Ramos (cell line): ENCODE data around the gene PTPRM.
"Not testable (repeated sequence)": the region's sequence is repeated elsewhere in the genome, so short reads cannot be mapped to it uniquely, and the experiment has no call there.

ENCODE experiments used
- in situ Hi-C: fragments of 300-500 bp; cut with MboI; formaldehyde crosslinking; loops from one replicate; pipeline ENCODE4 v1.14.3; 2022; ENCODE audit warnings: low sequenced_read_pairs; ENCODE audit not compliant: unreplicated experiment

The PTPRM gene

DNA sequence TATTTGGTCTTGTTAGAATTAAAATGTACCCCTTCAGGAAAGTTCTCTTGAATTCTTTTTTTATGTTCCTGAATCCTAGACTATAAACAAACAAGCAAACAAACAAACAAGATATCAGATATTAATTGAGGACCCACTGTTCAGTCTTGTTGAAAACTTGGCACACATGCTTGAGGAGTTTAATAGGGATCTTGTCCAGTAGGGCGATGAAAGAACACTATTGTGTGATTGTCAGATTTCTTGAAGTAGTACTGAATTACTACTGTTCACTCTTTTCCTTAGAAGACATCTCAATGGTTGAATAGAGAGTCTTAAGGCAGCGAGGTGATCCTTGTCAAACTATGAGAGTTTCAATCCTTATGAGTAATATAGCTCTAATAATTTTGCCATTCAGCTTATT lies 130.2 kb downstream of the PTPRM start:
- in situ Hi-C loops: no loop called here

DNA sequence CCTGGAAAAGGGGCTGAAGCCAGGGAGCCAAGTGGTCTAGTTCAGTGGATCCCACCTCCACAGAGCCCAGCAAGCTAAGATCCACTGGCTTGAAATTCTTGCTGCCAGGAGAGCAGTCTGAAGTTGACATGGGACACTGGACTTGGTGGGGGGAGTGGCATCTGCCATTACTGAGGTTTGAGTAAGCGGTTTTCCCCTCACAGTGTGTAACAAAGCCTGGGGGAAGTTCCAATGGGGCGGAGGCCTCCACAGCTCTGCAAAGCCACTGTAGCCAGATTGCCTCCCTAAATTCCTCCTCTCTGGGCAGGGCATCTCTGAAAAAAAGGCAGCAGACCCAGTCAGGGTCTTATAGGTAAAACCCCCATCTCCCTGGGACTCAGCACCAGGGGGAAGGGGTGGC lies 144.4 kb downstream of the PTPRM start:
- in situ Hi-C loops: no loop called here

DNA sequence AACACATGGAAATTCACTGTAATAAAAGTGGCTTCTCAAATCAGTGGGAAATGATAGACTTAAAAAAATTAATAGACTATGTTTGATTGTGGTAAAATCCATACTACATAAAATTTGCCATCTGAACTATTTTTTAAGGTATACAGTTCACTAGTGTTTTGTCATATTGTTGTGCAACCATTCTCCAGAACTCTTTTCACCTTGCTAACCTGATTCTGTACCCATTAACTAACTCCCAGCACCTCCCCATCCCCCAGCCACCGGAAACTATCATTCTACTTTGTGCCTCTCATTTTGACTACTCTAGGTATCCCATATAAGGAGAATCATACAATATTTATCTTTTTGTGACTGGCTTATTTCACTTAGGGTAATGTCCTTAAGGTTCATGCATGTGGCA lies 153.3 kb downstream of the PTPRM start:
- in situ Hi-C loops: no loop called here

DNA sequence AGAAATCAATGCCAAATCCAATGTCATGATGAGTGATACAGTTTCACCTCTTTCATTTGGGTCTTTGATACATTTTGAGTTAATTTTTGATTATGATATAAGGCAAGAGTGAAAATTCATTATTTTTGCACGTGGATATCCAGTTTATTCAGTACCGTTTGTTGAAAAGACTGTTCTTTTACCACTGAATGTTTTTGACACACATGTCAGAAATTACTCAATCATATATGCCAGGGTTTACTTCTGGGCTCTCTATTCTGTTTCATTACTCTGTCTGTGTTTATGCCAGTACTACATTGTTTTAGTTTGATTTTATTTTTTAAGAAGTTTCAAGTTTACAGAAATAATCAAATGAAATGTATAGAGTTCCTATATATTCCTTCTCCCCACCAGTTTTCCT lies 154.4 kb downstream of the PTPRM start:
- in situ Hi-C loops: no loop called here

DNA sequence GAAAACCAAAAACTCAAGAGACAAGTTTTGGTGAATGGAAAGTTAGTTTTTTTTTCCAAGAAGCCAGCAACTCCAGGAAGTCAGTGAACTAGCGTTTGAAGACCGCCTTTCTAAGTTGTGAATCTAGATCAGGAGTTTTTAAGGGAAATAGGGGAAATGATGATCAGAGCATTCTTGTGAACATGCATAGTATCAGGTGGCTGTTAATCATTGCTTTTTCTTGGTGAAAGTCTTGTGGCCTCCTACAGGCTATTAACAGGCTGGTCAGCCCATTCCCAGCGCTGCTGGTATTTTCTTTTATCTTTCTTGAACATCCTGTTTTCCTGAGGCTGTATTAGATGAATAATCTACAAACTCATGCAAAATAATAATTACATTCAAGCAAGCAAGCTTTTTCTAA lies 155.8 kb downstream of the PTPRM start:
- in situ Hi-C loops: no loop called here

DNA sequence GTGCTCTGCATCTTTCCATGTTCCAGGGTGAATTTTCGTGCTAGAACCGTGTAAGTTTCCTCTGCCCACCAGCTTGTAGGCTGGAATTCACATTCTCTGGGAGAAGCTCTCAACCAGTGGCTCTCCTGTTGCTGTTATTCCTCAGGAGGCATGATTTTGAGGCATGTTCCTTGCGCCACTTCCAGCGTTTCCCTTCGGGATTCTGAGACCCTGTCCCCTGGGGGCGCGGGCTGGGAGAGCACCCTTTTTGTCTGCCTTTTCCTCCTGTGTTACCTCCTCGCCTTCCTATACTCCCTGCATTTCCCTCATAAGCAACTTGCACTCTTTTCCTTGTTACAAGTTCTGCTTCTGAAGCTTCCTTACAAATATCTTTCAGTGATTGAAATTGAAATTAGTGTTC lies 156.4 kb downstream of the PTPRM start:
- in situ Hi-C loops: no loop called here

DNA sequence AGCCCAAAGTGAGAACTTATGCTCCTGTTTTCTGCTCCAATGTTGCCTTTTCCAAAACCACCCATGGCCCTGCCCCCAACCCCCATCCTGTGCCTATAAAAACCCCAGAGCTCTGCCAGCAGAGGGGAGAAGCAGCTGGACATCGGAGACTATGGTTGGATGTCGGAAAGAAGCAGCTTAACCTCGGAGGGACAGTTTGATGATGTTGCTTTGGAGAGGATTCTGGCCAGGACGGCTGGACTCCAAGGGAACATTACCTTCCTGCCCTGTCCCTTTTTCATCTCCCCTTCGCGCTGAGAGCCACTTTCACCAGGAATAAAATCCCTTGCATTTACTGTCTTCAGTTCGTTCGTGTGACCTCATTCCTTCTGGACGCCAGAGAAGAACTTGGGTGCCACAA lies 158.4 kb downstream of the PTPRM start:
- in situ Hi-C loops: no loop called here

DNA sequence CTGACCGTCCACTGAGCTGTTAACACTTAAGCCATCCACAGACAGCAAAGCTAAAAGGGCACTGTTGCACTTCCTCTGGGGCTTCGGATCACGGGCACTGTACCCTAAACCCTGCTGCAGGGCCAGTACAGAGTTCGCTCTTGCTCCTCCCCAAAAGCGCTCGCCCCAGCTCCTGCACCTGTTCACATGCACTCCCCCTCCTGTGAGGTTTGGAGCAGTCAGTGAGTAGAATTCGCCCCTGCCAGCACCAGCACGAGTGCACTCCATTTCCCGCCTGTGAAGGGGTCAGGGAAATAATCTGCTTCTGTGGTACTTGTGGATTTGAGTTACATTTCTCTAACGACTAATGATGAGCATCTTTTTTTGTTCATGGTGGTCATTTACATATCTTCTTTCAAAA lies 158.8 kb downstream of the PTPRM start:
- in situ Hi-C loops: no loop called here

DNA sequence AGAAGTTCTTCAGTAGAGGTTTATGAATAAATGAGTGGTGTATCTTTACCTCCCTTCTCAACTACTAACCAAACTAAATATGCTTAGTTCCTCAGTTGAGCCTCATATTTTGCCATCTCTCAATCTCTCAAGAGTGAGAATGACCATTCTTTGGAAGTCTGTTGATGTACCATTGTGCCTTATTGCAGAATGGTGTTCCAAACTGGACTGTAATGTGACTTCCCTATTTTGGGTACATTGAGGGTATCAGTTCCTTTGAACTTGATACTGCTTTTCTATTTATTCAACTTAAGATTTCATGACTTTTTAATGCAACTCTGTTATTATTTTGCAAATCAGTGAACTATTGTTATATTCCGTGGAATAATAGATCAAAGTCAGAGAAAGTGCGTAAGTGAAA lies 159.4 kb downstream of the PTPRM start:
- in situ Hi-C loops: no loop called here

DNA sequence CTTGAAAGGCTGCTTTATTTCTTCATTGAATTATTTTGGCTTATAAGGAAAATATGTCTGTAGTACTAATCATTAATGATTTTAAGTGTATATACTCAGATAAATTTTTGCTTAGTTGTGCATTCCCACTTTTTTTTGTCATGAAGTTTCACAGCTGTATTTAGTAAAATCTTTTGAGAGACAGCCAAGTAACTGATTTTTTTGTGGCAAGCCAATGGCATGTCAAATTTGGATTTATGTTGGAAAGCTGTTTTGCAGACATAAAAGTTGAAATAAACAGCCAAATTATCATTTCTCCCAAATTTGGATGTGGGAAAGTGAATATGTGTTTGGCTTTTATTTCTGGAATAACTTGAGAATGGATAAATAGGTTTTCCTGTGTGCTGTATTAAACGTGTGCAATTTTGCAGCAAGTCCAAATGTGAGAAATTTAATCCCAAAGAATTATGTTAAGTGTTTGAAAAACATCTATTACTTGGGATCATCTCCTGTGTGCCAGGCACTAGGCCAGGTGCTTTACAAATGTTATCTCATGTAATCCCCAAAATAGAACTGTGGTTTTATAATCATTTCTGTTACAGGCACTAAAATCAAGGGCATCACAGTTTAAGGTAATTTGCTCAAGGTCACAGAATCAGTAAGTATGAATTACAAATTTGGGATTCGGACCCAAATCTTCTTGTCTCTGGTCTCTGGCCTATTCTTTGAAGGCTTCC lies 160.4 kb downstream of the PTPRM start:
- in situ Hi-C loops: no loop called here

DNA sequence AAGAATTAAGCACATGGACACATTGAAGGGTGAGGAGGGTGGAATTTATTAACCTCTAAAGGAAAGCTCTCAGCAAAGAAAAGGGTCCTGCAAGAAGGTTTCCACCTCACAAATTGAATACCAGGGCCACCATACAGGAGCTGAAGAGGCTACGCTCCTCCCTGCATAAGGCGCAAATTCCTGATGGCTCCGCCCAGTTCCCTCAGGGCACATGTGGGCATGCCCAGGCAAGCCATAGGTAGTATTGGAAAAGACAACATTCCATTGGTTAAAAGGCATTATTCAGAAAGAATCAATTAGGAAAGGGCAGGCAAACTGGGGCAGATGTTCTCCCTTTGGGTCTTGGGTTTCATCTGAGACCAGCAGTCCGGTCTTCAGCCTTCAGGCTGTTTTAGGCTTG lies 161.2 kb downstream of the PTPRM start:
- in situ Hi-C loops: no loop called here

DNA sequence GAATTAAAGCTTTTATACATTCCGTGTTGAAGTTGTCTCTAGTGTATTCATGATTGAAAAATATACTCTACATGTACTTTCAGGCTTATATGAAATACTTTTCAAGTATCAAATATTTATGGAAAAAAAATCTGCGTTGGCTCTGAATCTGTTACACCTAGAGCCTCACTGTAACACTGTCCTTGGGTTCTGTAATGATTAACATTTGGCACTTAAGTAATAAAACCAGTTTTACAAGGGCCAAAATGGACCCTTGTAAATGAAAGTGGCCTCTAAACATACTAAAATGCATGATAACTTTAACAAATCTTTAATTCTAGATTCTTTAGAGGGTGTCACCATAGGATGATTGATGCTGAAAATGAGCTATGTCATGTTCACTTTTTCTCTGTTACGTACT lies 162.8 kb downstream of the PTPRM start:
- in situ Hi-C loops: no loop called here

DNA sequence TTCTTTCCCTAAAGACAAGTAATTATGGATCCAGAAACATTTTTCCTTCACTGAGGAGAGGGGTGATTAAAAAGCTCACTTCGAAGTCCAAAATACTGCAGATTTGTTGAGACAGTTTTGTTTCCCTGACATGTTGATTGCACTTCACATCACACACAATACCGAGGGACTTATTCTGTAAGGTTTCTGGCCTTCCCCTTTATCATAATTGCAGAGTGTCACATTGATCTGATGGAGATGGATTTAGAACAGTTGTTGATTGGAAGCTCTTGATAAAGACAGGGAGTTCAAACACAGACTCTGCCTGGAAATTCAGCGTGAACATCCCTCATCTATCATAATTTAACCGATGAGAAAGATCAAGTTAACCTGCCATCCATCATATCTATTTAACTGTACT lies 163.6 kb downstream of the PTPRM start:
- in situ Hi-C loops: no loop called here

DNA sequence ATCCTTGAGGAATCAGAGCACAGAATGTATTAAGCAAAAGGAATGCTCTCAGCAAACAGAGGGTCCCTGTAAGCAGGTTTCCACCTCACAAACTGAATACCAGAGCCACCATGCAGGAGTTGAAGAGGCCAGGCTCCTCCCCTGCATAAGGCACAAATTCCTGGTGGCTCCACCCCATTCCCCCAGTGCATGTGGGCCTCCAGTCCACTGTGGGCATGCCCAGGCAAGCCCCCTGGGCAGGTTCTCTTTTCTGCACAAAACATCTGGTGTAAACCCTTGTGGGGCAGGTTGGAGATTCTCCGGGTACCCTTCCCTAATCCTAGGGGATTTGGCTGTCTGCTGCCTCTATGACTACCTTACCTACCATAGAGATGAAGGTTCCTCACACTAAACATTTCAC lies 166.5 kb downstream of the PTPRM start:
- in situ Hi-C loops: no loop called here

DNA sequence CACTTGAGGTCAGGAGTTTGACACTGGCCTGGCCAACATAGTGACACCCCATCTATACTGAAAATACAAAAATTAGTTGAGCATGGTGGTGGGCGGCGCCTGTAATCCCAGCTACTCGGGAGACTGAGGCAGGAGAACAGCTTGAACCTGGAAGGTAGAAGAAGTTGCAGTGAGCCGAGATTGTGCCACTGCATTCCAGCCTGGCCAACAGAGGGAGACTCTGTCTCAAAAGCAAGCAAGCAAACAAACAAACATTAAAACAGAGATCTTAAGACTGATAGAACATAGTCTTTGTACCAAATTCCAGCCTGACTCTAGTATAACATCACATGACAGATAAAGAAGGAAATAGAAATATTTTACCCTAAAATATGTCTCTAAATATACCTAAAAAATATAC lies 168.1 kb downstream of the PTPRM start:
- in situ Hi-C loops: no loop called here

DNA sequence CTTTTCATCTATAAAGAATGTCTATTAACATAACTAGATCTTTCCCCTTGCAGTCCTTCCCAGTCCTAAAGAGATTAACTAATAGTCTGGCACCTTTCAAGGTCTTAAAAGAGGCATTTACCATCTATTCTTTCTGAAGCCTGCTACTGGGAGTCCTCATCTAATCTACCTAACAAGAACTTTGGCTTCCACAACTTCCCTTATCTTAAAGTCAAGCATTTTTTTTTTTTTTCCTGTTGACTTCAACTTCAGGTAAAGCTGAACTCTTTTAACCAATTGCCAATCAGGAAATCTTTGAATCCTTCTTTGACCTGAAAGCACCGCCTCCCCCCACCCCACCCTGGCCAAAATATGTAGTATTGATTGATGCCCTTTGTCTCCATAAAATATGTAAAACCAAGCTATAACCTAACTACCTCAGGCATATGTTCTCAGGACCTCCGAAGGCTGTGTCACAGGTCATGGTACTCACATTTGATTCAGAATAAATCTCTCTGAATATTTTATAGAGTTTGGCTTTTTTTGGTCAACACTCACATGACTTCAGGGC lies 168.6 kb downstream of the PTPRM start:
- in situ Hi-C loops: no loop called here

DNA sequence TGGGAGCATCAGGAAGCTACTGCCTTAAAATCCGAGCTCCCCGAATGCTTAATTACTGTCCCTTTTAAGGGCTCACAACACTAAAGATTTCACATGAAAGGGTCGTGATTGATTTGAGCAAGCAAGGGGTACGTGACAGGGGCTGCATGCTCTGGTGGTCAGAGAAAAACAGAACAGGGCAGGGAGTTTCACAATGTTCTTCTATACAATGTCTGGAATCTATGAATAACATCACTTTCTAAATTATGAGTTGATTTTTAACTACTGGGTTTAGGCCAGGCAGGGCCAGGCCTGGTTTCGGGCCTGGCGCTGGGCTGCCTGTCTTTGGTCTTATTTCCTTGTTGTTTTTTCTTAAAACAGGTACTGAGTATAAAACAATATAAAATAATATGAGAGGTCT lies 169.4 kb downstream of the PTPRM start:
- in situ Hi-C loops: not testable (repeated sequence)

DNA sequence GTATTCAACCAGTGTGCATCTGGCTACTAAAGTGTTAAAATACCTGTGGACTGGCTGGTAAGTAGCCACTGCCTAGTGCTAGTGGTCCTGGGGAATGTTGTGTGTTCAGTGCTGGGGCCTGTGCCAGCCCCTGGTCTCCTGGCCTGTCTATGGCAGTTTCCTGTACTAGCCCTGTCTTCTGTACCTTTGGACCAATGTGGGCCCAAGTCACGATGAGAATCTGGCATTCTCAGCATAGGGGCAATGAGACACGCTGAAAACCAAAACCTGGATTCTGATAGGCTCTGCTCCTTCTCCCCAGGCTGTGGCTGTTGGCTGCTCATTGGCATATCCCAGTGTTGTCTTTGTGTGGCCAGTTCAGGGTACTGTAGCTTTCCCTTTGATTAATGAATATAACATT lies 170.4 kb downstream of the PTPRM start:
- in situ Hi-C loops: no loop called here

DNA sequence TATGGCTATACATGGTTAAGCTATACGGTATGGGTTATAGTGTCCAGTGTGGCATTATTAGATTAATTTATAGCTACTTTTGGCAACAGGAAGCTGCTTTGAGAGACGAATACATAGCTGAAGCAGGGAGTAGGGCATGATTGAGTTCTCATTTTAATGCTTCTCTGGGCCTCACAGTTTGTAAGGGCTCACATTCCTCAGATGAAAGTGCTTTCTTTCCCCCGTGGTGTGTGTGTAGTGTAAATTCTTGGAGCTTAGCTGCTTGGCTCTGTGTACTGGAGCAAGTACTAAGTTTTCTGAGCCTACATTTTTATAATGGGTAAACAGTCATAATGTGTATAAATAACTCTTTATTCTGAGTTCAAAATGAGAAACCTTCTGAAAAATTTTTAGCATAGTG lies 173.7 kb downstream of the PTPRM start:
- in situ Hi-C loops: no loop called here

DNA sequence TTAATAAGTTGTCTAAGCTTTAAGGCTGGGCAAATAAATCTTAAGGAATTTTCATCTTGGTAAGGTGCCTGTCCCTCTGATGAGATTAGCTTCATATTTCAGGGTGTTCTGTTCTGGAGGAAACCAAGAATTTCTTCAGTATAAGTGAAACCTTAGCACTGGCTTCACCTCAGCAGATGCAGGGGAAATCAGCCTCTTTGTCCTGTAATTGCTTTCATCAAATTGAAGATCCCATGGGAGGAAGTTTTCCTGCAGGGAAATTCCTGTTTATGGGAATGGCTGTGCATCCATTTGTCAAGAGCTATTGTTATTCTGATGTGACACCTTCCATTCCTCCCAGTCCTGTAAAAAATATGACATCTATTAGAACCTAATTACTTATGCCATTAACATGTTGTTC lies 174.5 kb downstream of the PTPRM start:
- in situ Hi-C loops: no loop called here

DNA sequence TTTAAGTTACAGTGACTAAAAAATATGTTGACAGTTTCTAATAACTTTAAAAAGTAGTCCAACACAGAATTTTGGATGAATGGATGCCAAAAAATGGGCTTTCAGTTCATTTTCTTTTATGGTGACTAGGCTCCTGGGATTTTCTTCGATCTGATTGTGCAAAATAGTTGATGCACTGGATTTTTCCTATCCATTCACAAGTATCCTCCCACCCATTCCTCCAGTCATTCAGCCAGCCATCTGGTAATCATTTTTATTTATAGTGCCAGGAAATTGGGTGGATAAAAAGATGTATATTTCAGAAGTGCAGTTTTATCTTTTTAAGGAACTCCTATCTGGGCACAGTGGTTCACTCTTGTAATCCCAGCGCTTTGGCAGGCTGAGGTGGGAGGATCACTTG lies 175.1 kb downstream of the PTPRM start:
- in situ Hi-C loops: no loop called here

DNA sequence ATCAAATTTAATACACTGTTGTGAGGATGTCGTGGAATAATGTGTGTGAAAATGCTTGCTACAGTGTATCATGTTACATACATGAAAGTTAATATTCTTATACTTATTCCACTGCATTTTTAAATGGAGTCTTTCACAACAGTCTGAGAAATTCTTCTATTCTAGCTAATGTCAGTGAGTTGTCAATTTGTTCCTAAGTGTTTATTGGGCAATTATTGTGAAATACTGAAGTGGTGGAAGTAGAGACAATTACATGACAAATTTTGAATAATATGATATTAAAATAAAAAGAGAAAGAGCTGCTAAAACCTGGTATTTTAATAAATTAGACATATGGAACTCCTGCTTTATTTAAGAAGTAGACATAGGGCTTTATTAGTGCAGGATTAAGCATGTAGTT lies 176.1 kb downstream of the PTPRM start:
- in situ Hi-C loops: no loop called here

DNA sequence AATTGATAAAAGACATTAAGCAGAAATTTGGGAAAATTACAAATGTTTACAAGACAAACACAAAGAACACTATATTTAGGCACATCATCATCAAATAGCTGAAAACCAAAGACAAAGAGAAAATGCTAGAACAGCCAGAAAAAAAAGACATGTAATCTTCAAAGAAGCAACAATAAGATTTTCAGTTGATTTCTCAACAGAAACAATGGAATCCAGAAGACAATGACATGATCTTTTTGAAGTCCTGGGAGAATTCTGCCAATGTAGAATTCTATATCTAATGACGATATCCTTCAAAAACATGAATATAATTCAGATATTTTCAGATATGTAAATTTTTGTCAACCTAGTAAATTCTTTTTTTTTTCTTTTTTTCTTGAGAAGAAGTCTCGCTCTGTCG lies 179.0 kb downstream of the PTPRM start:
- in situ Hi-C loops: no loop called here
